Measurements from ENCODE around the gene CACNG7.

Gene CACNG7

DNA sequence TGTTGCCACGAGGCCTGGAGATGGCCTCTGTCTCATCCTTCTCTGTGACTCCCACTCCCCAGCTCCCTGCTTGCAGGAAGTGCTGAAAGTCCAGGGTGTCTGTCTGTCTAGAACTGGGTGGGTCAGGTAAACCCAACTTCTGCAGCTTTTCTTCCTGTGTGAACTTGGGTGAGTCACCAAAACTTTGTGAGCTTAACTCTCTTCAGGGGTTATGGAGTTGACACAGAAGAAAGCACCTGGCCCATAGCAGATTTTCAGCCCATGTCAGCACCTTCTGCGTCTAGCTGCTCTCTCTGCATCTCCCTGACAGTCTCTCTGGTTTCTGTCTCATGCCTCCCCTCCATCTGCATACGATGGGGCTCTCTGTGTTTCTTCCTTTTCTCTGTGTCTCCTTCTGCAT lies 4.2 kb upstream of the CACNG7 start:
- H4K20me1 ChIP-seq (ENCODE audit: insufficient read depth, low read length), result peaks cover 8% of the 10 kb centered on the region
- H3K27me3 ChIP-seq (ENCODE audit: insufficient read depth, low read length, poor library complexity), result no peaks in the 10 kb centered on the region
- no peak for ATAC-seq (ENCODE audit: insufficient read depth, low read depth)
- H3K4me3 ChIP-seq (ENCODE audit: low read depth in 1 of 2, low read length in 2 of 2), result no peak overlapping the region
- DNase-seq, result no peak
- no peak overlapping the region for H2AFZ ChIP-seq (ENCODE audit: low read depth, low read length)
- no peak overlapping the region for H3K4me2 ChIP-seq (ENCODE audit: insufficient read depth, low read length)
- H3K36me3 ChIP-seq (ENCODE audit: insufficient read depth, low read length), result no peaks in the 10 kb centered on the region
- H3K27ac ChIP-seq (ENCODE audit: low read length), result no peak overlapping the region
- H3K9me3 ChIP-seq (ENCODE audit: insufficient read depth, low read length, severe bottlenecking), result no peaks in the 10 kb centered on the region
- H3K4me1 ChIP-seq (ENCODE audit: insufficient read depth, low read length), result no peaks in the 10 kb centered on the region
- H3K79me2 ChIP-seq (ENCODE audit: insufficient read depth, low read length), result no peaks in the 10 kb centered on the region
- H3K9ac ChIP-seq (ENCODE audit: low read depth, low read length), result no peak overlapping the region
- TF ChIP-seq, protein P1, sequence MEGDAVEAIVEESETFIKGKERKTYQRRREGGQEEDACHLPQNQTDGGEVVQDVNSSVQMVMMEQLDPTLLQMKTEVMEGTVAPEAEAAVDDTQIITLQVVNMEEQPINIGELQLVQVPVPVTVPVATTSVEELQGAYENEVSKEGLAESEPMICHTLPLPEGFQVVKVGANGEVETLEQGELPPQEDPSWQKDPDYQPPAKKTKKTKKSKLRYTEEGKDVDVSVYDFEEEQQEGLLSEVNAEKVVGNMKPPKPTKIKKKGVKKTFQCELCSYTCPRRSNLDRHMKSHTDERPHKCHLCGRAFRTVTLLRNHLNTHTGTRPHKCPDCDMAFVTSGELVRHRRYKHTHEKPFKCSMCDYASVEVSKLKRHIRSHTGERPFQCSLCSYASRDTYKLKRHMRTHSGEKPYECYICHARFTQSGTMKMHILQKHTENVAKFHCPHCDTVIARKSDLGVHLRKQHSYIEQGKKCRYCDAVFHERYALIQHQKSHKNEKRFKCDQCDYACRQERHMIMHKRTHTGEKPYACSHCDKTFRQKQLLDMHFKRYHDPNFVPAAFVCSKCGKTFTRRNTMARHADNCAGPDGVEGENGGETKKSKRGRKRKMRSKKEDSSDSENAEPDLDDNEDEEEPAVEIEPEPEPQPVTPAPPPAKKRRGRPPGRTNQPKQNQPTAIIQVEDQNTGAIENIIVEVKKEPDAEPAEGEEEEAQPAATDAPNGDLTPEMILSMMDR (IDR thresholded peaks at IDR 0.05; ENCODE audit: borderline replicate concordance, extremely low read depth, low read length, poor library complexity, severe bottlenecking), result no peak
- no peak for TF ChIP-seq EZH2 (IDR thresholded peaks at IDR 0.05; ENCODE audit: borderline replicate concordance, low read depth, low read length, severe bottlenecking)

DNA sequence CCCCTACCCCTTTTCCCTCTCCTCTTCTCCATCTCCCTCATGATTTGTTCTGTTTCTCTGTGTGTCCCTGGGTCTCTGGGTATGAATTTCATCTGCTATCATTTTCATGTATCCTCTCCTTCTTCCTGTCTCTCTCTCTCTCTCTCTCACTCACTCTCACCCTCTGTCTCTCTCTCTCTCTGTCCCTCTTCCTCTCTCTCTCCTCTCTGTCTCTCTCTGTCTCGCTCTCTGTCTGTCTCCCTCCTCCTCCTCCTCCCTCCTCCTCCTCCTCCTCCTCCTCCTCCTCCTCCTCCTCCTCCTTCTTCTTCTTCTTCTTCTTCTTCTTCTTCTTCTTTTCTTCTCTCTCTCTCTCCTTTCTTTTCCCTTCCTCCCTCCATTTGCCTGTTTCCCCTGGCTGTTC lies 3.3 kb upstream of the CACNG7 start:
- no peak overlapping the region for H3K4me3 ChIP-seq (ENCODE audit: low read depth in 1 of 2, low read length in 2 of 2)

DNA sequence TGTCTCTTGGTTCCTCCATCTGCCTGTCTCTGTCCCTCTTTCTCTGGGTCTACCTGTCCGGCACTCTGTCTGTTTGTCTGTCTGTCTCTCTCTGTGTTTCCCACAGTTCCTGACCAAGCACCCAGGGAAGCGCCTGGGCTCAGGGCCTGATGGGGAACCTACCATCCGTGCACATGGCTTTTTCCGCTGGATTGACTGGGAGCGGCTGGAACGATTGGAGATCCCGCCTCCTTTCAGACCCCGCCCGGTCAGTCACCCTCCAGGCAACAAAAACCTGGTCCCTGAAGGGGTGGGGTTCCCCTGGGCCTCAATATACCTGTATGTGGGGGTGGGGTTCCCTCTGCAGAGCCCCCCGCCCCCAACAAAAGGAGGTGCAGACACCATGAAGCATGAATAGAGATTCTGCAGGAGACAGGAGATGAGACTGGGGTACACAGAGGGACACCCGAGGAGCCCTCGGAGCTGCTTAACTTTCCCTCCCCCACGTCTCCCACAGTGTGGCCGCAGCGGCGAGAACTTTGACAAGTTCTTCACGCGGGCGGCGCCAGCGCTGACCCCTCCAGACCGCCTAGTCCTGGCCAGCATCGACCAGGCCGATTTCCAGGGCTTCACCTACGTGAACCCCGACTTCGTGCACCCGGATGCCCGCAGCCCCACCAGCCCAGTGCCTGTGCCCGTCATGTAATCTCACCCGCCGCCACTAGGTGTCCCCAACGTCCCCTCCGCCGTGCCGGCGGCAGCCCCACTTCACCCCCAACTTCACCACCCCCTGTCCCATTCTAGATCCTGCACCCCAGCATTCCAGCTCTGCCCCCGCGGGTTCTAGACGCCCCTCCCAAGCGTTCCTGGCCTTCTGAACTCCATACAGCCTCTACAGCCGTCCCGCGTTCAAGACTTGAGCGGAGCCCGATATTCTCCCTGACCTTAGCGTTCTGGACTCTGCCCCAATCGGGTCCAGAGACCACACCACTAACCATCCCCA lies 2.6 kb upstream of the CACNG7 start:
- no peak overlapping the region for H3K27ac ChIP-seq (ENCODE audit: low read length)
- H3K9me3 ChIP-seq (ENCODE audit: insufficient read depth, low read length, severe bottlenecking), result no peaks in the 10 kb centered on the region
- H2AFZ ChIP-seq (ENCODE audit: low read depth, low read length), result no peak overlapping the region
- no peak overlapping the region for H3K4me2 ChIP-seq (ENCODE audit: insufficient read depth, low read length)
- no peaks in the 10 kb centered on the region for H3K79me2 ChIP-seq (ENCODE audit: insufficient read depth, low read length)
- no peak overlapping the region for H3K9ac ChIP-seq (ENCODE audit: low read depth, low read length)
- H3K4me1 ChIP-seq (ENCODE audit: insufficient read depth, low read length), result no peaks in the 10 kb centered on the region
- H4K20me1 ChIP-seq (ENCODE audit: insufficient read depth, low read length), result no peaks in the 10 kb centered on the region
- H3K36me3 ChIP-seq (ENCODE audit: insufficient read depth, low read length), result no peaks in the 10 kb centered on the region
- no peak for TF ChIP-seq EZH2 (IDR thresholded peaks at IDR 0.05; ENCODE audit: borderline replicate concordance, low read depth, low read length, severe bottlenecking)
- TF ChIP-seq, protein P1 (IDR thresholded peaks at IDR 0.05; ENCODE audit: borderline replicate concordance, extremely low read depth, low read length, poor library complexity, severe bottlenecking), result peak; percentile 69
- no peaks in the 10 kb centered on the region for H3K27me3 ChIP-seq (ENCODE audit: insufficient read depth, low read length, poor library complexity)
- ATAC-seq (ENCODE audit: insufficient read depth, low read depth) (peak; percentile 42; the same call in 1 of the 3 replicates), DNase-seq (peak; percentile 26)
- H3K4me3 ChIP-seq (ENCODE audit: low read depth in 1 of 2, low read length in 2 of 2), result no peak overlapping the region

More for the DNA sequence above, 3.3 kb upstream of the CACNG7 start:
- no peak for ATAC-seq (ENCODE audit: insufficient read depth, low read depth)
- no peak overlapping the region for H3K27ac ChIP-seq (ENCODE audit: low read length)
- no peak overlapping the region for H3K9ac ChIP-seq (ENCODE audit: low read depth, low read length)
- no peak for DNase-seq
- no peaks in the 10 kb centered on the region for H3K4me1 ChIP-seq (ENCODE audit: insufficient read depth, low read length)
- no peaks in the 10 kb centered on the region for H3K27me3 ChIP-seq (ENCODE audit: insufficient read depth, low read length, poor library complexity)
- TF ChIP-seq, protein P1 (IDR thresholded peaks at IDR 0.05; ENCODE audit: borderline replicate concordance, extremely low read depth, low read length, poor library complexity, severe bottlenecking), result no peak
- TF ChIP-seq EZH2 (IDR thresholded peaks at IDR 0.05; ENCODE audit: borderline replicate concordance, low read depth, low read length, severe bottlenecking), result no peak
- no peak overlapping the region for H2AFZ ChIP-seq (ENCODE audit: low read depth, low read length)
- H3K36me3 ChIP-seq (ENCODE audit: insufficient read depth, low read length), result no peaks in the 10 kb centered on the region
- H4K20me1 ChIP-seq (ENCODE audit: insufficient read depth, low read length), result peaks cover under 1% of the 10 kb centered on the region; the same call in 1 of the 2 replicates
- no peaks in the 10 kb centered on the region for H3K79me2 ChIP-seq (ENCODE audit: insufficient read depth, low read length)
- H3K4me2 ChIP-seq (ENCODE audit: insufficient read depth, low read length), result no peak overlapping the region
- no peaks in the 10 kb centered on the region for H3K9me3 ChIP-seq (ENCODE audit: insufficient read depth, low read length, severe bottlenecking)
